Measurements from ENCODE around the gene MYO7B. TPM values are rescaled to one million over a fixed set of nuclear protein-coding genes. Genes with fewer than 3 reads are reported as not detected.

Gene MYO7B
- total RNA-seq, 4 donors from 2014 or later, result 0.07 to 0.83 (median 0.51) TPM; not detected in 1

- DNase-seq, result no peak
- Histone ChIP-seq H3K4me3 (no peak overlapping the region), H3K27me3 (no peaks in the 10 kb centered on the region), H3K9me3 (no peaks in the 10 kb centered on the region), H3K4me1 (peaks cover 19 to 33% of the 10 kb centered on the region in 2 donors), H3K36me3 (no peaks in the 10 kb centered on the region), H3K27ac (peak overlapping the region; percentile 49 to 68 (median 63))
- intact Hi-C loops (cut with DNase I; ENCODE audit: low total_unique reads) (no loop called here), in situ Hi-C loops (cut with MboI; ENCODE audit: low sequenced_read_pairs in 4 of 4) (no loop called here)
- ATAC-seq, result no peak
- no peak for TF ChIP-seq POLR2A (IDR thresholded peaks at IDR 0.05)
- TF ChIP-seq, protein P1, sequence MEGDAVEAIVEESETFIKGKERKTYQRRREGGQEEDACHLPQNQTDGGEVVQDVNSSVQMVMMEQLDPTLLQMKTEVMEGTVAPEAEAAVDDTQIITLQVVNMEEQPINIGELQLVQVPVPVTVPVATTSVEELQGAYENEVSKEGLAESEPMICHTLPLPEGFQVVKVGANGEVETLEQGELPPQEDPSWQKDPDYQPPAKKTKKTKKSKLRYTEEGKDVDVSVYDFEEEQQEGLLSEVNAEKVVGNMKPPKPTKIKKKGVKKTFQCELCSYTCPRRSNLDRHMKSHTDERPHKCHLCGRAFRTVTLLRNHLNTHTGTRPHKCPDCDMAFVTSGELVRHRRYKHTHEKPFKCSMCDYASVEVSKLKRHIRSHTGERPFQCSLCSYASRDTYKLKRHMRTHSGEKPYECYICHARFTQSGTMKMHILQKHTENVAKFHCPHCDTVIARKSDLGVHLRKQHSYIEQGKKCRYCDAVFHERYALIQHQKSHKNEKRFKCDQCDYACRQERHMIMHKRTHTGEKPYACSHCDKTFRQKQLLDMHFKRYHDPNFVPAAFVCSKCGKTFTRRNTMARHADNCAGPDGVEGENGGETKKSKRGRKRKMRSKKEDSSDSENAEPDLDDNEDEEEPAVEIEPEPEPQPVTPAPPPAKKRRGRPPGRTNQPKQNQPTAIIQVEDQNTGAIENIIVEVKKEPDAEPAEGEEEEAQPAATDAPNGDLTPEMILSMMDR (IDR thresholded peaks at IDR 0.05 in 4 of 5, conservative IDR thresholded peaks at IDR 0.05 in 1 of 5), result no peak
Observed at GRCh38 chr2:127651381-127651809, 115.9 kb downstream of the MYO7B start.

DNA sequence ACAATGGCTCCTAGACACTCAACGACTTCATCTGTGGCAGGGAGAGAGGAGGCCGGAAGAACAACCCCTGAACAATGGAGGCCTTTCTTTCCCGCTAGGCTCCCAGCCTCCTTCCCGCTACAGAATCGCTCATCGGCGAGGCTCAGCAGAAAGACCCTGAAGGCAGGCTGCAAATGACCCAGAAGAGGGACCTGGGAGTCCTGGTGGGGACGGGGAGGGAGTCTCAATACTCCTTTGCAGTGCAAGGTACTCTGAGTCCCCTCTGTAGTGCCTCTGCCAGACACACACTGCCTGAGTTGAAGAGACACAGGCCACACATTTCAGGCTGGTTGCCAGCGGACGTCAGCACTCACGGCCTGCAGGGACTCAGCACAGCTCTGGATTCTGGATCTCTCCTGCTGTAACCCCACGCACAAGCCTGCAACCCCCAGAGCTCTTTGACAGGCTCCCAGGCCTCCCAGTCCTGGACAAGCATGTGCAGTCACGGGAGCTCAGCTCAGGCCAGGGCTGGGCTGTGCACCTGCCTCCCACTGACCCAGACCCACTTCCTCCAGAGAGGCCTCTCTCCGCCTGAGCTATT lies 116.6 kb downstream of the MYO7B start:
- in situ Hi-C loops (cut with MboI; ENCODE audit: low sequenced_read_pairs in 4 of 4) (no loop called here), intact Hi-C loops (cut with DNase I; ENCODE audit: low total_unique reads) (no loop called here)
- peak overlapping the region; percentile 59 to 68 (median 64) for H3K27ac ChIP-seq
- TF ChIP-seq, protein P1 (IDR thresholded peaks at IDR 0.05 in 4 of 5, conservative IDR thresholded peaks at IDR 0.05 in 1 of 5), result no peak
- TF ChIP-seq POLR2A (IDR thresholded peaks at IDR 0.05), result no peak
- no peaks in the 10 kb centered on the region for H3K27me3 ChIP-seq
- ATAC-seq, result peak in 1 of 2 donors; percentile 15
- no peaks in the 10 kb centered on the region for H3K36me3 ChIP-seq
- H3K9me3 ChIP-seq, result no peaks in the 10 kb centered on the region
- peak in 1 of 2 donors; percentile 35 for DNase-seq
- peaks cover 22 to 39% of the 10 kb centered on the region in 2 donors for H3K4me1 ChIP-seq
- H3K4me3 ChIP-seq, result no peak overlapping the region

DNA sequence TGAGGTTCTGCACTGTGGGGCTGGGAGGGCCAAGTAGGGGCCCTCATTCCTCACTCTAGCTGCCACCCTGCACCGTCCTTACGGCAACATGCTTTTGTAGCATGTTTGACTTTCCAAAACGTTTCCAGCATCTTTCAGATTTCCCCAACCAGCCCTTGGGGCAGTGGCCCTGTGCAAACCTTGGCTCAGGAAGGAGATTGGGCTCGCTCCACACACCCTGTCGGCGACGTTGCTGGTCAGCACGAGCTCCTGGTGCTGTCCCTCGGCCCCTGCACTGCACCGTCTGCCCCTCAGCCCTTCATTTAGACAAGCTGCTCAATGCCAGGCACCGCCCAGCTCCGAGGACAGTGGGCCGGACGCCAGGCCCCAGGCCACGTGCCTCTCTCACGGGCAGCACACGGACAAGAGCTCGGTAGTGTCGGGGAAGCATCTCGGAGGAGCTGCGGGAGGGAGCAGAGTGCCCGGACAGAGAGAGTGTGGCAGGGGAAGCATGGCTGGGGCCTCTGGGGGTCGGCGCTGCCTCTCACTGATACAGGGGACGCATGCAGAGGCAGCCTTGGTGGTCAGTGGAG lies 117.4 kb downstream of the MYO7B start:
- no peaks in the 10 kb centered on the region for H3K27me3 ChIP-seq
- H3K27ac ChIP-seq, result peak overlapping the region; percentile 59 to 68 (median 64)
- no peak for TF ChIP-seq POLR2A (IDR thresholded peaks at IDR 0.05)
- no peak overlapping the region for H3K4me3 ChIP-seq
- no peaks in the 10 kb centered on the region for H3K36me3 ChIP-seq
- in situ Hi-C loops (cut with MboI; ENCODE audit: low sequenced_read_pairs in 4 of 4) (no loop called here), intact Hi-C loops (cut with DNase I; ENCODE audit: low total_unique reads) (no loop called here)
- DNase-seq (no peak), ATAC-seq (no peak)
- peaks cover 22 to 42% of the 10 kb centered on the region in 2 donors for H3K4me1 ChIP-seq
- H3K9me3 ChIP-seq, result no peaks in the 10 kb centered on the region

DNA sequence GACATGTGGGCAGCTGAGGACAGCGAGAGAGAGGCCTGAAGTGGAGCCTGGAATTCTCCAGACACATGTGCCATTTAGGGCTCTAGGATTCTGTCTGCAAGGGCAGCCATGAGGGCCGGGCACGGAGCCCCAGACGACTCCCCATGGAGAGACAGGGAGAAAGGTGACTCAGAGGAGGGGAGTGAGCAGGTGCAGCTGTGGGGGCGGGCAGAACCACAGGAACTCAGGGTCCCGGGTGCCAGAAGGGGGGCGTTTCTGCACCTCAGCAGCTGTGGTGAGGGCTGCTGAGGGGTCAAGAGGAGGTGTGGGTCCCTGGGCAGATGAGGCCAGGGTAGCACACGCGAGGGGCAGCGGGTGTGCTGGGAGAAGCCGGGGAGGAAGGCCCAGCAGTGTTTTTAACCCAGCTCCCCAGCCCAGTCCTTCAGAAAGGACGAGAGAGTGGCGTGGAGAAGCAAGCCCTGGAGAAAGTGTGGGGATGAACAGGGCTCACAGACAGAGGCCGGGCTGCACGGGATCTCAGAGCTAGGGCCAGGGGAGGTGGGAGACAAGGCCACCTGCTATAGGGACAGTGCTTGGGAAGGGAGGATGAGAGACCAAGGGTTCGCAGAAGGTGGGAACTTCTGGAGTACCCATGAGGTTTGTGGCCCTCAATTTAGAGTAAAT lies 118.1 kb downstream of the MYO7B start:
- no peak overlapping the region for H3K4me3 ChIP-seq
- no peak for DNase-seq
- in situ Hi-C loops (cut with MboI; ENCODE audit: low sequenced_read_pairs in 4 of 4), result no loop called here
- peak overlapping the region; percentile 59 to 79 (median 64) for H3K27ac ChIP-seq
- no peaks in the 10 kb centered on the region for H3K36me3 ChIP-seq
- no peaks in the 10 kb centered on the region for H3K9me3 ChIP-seq
- intact Hi-C loops (cut with DNase I; ENCODE audit: low total_unique reads), result no loop called here
- H3K27me3 ChIP-seq, result no peaks in the 10 kb centered on the region
- H3K4me1 ChIP-seq, result peaks cover 22 to 42% of the 10 kb centered on the region in 2 donors
- no peak for TF ChIP-seq POLR2A (IDR thresholded peaks at IDR 0.05)
- TF ChIP-seq, protein P1 (IDR thresholded peaks at IDR 0.05 in 4 of 5, conservative IDR thresholded peaks at IDR 0.05 in 1 of 5), result no peak
- no peak for ATAC-seq
